Inferior parietal cortex (tissue), 1 donor: ENCODE results near the gene KLF5.

ENCODE experiments used
- DNase-seq: peaks from one replicate; pipeline ENCODE4 v3.0.0-alpha.2; 2016; ENCODE audit errors: extremely low spot score

Gene KLF5

GRCh38 chr13:73059460-73060250 is 850 bp downstream of the KLF5 start:
- DNase-seq, result no peak

DNA sequence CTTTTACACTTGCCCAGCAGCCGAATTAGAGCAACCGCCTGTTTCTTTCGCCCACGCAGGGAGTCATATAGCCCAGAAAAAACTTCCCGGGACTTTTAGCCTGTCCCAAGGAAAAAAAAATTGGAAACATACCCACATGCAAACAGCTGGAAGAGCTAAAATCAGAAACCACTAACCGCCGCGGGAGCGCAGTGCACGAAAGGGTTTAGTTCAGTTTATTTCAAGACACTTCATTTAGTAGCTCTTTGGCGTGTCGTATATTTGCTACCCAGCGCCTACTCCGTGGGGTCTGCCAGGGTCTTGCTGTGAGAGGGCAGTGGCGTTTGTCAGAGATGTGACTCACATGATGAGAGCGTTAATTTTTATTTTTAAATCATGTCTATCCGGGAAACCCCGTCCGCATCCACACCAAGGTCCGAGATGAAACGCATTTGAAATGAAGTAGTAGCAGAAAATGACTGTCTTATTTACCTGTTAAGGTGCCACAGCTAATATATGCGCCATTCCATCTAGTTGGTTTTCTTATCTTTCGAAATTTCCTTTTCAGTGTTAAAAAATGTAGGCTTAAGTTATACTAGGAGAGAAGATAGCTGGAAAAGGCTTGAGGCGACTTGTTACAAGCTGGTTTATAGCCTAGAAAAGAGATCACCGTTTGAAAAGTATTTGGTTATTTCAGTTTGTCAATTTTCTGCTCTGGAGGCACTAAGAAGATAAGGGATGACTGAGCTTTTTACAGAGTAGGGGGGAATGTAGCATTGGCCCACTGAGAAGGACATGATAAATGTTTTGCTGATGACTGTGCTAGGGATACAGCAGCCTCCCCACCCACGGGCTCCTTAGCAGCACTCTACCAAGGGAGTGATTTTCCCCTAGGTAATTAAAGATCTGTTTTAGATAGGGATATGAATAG is 1.7 kb downstream of the KLF5 start:
- DNase-seq, result no peak

DNA sequence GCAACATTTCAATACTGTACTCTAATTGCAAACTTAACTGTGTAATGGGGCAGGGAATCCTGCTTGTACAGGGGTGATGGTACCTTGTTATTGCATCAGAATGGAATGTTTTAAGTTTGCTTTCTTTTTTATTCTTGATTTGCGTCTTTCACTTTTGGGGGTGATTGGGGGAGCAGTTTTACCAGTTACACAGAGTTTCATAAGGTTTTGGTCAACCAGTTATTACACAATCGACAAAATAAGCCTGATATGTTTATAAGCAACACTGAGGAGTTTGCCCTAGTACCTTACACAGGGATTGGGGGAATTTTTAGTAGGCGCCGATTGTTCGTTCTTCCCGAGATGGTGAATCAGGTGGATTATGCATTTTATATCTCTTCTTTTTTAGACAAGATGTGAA is 2.7 kb downstream of the KLF5 start:
- no peak for DNase-seq

GRCh38 chr13:73061876-73062275 is 3.1 kb downstream of the KLF5 start:
- DNase-seq, result no peak

DNA sequence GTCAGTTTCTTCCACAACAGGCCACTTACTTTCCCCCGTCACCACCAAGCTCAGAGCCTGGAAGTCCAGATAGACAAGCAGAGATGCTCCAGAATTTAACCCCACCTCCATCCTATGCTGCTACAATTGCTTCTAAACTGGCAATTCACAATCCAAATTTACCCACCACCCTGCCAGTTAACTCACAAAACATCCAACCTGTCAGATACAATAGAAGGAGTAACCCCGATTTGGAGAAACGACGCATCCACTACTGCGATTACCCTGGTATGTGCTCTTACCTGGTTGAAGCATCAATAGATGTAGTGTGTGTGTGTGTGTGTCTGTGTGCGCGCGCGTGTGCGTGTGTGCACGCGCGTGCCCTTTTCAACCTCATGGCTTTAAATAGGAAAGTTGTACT is 3.7 kb downstream of the KLF5 start:
- DNase-seq, result no peak

- no peak for DNase-seq
These were observed 4.4 kb downstream of the KLF5 start for GRCh38 chr13:73063166-73063565.

GRCh38 chr13:73065036-73065435 is 6.2 kb downstream of the KLF5 start:
- no peak for DNase-seq

DNA sequence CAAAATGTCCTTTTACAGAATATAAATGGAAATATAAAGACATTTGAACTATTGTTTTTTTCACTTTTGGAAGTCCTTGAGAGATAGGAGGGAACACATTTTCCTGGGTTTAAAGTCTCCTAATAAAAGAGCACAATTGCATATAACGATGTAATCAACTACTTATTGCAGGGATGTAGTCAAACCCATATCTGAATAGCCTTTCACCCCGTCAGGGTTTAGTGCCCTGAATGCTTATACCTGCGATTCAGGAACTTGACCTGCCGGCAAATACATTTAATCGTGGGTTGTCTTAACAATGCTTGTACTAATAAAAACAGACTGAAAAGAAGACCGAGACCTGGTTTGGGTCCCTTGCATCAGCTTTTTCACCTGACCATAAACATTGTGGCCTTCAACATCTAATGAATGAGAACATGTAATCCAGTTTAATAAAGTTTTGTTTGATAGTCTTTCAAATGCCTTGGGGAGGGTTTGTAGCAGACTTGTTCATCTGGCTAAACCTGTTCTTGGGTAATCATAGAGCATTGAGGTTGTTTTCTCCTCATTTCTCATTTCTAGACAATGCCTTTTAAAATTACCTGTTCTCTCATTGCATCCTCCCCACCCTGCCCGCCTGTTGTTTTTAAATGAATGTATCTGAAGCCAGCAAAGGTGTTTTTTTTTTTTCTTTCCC is 7.0 kb downstream of the KLF5 start:
- no peak for DNase-seq

DNA sequence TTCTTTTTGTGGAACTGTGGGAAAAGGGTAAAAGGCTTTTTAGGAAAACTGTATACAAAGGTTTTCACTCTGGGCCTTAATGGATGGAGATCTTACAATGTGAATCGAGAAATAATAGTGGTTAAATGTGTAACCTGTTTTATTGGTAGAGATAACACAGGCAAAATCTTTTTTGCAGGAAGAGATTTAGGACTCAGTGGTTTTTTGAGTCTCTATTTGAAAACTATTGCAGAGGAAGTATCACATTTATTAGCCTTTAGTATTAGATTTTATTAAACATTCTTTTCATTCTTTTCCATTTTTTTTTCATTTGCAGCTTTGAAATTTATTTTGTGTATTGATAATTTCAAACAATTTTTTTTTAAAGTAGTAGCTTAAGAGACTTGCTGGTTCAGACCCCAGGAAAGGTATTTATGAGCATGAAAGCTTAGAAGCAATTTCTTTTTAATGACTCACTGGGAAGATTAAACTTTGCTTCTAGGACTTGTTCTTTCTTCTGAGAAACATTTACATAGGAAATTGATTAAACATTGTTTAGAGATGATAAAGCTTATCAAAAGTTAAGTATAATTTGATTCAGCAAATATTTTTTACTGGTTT is 10.5 kb downstream of the KLF5 start:
- DNase-seq, result no peak

DNA sequence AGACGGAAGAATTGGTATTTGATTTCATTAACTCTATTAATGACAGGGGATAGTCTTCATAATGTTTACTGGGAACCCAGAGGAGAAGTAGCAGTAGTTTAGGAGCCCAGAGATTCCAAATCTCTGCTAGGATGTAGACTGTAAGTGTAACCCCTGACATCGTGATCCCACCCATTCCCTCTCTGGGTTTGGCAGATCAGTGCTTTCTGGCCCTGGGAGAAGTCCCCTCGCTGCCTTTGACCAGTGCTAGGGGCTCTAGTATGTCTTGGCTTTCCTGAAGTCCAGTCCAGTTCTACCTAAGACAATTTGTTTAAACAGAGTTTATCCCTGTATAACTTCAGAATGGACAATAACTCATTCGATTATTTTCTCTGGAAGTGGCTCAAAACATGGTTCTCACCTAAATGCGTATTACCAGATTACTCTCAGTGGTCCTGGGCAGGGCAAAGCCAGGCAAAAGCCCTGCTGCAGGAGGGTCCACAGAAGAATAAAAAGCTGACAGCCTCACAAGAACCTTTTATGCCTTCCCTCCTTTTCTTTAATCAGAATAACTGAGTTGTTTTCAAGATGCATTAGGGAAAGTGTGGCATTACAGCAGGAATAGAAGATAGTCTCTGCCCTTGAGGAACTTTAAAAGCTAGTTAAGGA is 11.8 kb downstream of the KLF5 start:
- DNase-seq, result no peak

- DNase-seq, result no peak
These were observed 13.6 kb downstream of the KLF5 start for GRCh38 chr13:73072239-73072900.

DNA sequence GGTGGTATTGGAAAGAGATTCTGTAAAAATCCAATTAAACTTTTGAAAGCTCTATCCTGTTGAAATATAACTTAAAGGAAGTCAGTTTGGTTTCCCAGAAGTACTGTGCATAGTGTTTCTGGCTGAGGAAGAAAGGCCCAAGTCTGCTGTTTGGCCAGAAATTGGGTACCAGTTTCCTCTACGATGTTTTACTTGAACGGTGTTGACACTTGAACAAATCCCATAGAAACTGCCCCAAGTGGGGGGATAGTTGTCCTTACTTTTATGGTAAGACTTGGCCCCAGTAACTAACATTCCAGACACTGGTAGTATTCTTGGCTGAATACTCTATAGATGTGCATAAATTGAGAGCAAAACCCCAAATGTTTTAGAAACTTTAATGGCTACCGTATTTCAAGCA is 14.2 kb downstream of the KLF5 start:
- DNase-seq, result no peak

GRCh38 chr13:73074014-73074413 is 15.2 kb downstream of the KLF5 start:
- DNase-seq, result no peak

- DNase-seq, result no peak
These were observed 16.1 kb downstream of the KLF5 start for GRCh38 chr13:73074926-73075325.

DNA sequence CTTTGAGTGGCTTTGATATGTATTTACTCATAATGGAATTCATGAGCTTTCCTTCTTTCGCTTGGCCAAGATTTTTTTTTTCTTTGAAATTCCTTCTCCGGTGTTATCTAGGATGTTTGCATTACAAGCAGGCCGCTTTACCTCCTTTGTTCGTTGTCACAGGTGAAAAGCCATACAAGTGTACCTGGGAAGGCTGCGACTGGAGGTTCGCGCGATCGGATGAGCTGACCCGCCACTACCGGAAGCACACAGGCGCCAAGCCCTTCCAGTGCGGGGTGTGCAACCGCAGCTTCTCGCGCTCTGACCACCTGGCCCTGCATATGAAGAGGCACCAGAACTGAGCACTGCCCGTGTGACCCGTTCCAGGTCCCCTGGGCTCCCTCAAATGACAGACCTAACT is 16.7 kb downstream of the KLF5 start:
- no peak for DNase-seq

DNA sequence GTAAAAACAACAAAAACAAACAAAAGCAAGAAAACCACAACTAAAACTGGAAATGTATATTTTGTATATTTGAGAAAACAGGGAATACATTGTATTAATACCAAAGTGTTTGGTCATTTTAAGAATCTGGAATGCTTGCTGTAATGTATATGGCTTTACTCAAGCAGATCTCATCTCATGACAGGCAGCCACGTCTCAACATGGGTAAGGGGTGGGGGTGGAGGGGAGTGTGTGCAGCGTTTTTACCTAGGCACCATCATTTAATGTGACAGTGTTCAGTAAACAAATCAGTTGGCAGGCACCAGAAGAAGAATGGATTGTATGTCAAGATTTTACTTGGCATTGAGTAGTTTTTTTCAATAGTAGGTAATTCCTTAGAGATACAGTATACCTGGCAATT is 17.1 kb downstream of the KLF5 start:
- no peak for DNase-seq

GRCh38 chr13:73077865-73078264 is 19.1 kb downstream of the KLF5 start:
- no peak for DNase-seq

GRCh38 chr13:73079359-73079758 is 20.6 kb downstream of the KLF5 start:
- no peak for DNase-seq

DNA sequence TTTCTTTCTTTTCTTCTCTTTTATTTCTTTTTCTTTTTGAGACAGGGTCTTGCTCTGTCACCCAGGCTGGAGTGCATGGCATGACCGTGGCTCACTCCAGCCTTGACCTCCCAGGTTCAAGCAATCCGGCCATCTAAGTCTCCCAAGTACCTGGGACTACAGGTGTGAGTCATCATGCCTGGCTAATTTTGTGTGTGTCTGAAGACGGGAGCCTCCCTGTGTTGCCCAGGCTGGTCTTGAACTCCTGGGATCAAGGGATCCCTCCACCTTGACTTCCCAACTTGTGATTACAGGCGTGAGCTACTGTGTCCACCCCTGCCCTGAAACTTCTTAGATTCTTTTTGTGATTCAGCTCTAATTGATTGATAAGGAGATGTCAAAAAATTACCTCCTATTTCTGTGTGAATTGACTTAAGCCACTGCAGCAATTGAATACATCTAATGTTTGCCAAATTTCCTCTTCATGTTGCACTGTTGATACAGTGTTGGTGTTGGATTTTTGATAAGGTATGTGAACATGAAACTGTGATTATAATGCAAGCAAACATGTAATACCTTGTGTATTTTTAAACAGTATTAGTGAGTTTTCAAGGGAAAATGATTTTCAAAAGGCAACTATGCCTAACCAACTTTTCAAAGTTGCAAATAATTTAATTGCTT is 22.6 kb downstream of the KLF5 start:
- DNase-seq, result no peak

DNA sequence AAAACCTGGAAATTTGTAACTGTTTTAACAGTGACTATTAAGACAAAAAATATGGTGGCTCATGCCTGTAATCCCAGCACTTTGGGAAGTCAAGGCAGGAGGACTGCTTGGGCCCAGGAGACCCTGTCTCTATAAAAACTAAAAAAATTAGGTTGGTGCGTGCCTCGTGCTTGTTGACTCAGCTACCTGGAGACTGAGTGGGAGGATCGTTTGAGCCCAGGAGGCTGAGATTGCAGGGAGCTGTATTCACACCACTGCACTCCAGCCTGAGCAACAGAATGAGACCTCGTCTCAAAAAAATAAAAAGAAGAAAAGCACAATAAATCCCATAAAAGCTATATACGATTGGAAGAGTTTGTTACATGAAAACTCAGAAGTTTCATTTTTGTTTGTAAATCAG is 23.7 kb downstream of the KLF5 start:
- no peak for DNase-seq
